Stomach (tissue), 9 donors: Measurements from ENCODE around the gene PLET1. TPM values are rescaled to one million over a fixed set of nuclear protein-coding genes. Genes with fewer than 3 reads are reported as not detected.

Experiments used
- DNase-seq, 2 donors: peaks; one replicate each; pipeline versions ENCODE4 v3.0.0 to v3.0.0-alpha.2; 2013 to 2019
- H3K27ac ChIP-seq, 5 donors: fragments of 200-600 bp in 4 of 5; sonication (generic) in 4 of 5; one replicate each; pipeline ENCODE4 v1.5.1; 2013 to 2019; ENCODE audit warnings: mild to moderate bottlenecking in 1 of 5, moderate library complexity in 1 of 5
- H3K27me3 ChIP-seq, 3 donors: fragments of 200-600 bp; sonication (generic); one replicate each; pipeline ENCODE4 v1.5.1; 2017 to 2019; ENCODE audit warnings: mixed run types in 1 of 3
- H3K36me3 ChIP-seq, 4 donors: fragments of 200-600 bp; sonication (generic); 1 replicate in 3 of 4; 2 replicates in 1 of 4; pipeline ENCODE4 v1.5.1; 2016 to 2019
- H3K4me1 ChIP-seq, 4 donors: fragments of 200-600 bp; sonication (generic); one replicate each; pipeline ENCODE4 v1.5.1; 2016 to 2019
- H3K4me3 ChIP-seq, 4 donors: fragments of 200-600 bp; sonication (generic) in 3 of 4; one replicate each; pipeline ENCODE4 v1.5.1; 2016 to 2019; ENCODE audit warnings: mild to moderate bottlenecking in 1 of 4
- H3K9me3 ChIP-seq, 4 donors: fragments of 200-600 bp; sonication (generic); one replicate each; pipeline ENCODE4 v1.5.1; 2016 to 2019
- CTCF ChIP-seq, 7 experiments: fragments of 450-650 bp in 4 of 7; fragments of 200-600 bp in 3 of 7; sonication (generic) in 3 of 7; IDR thresholded peaks; one replicate each; pipeline ENCODE4 v1.5.1; 2016 to 2019; ENCODE audit warnings: antibody characterized with exemption in 7 of 7, control low read depth in 2 of 7, mild to moderate bottlenecking in 1 of 7
- EP300 ChIP-seq: sonication (generic); formaldehyde crosslinking; IDR thresholded peaks from one replicate; pipeline ENCODE4 v1.6.1; 2017; ENCODE audit warnings: antibody characterized with exemption
- POLR2A ChIP-seq, 4 donors: fragments of 450-650 bp; IDR thresholded peaks; one replicate each; pipeline ENCODE4 v1.6.1; 2016; ENCODE audit warnings: antibody characterized with exemption in 4 of 4, control low read depth in 2 of 4, mild to moderate bottlenecking in 1 of 4, moderate library complexity in 1 of 4
- POLR2AphosphoS5 ChIP-seq, 3 donors: sonication (generic); formaldehyde crosslinking; IDR thresholded peaks; one replicate each; pipeline ENCODE4 v1.6.1; 2016; ENCODE audit warnings: antibody characterized with exemption in 3 of 3
- WGBS, 5 donors: extraction: QIAGEN DNeasy Blood & Tissue Kit in 3 of 5; methylation state at CpG; one replicate each; pipeline versions ENCODE4 v1.1.5 to v1.1.7; 2013 to 2018; 5-methylcytosine and 5-hydroxymethylcytosine counted together
- intact Hi-C: fragments of 100-400 bp; cut with DNase I; formaldehyde crosslinking; loops from one replicate; pipeline ENCODE4 v1.15.1; 2023; ENCODE audit warnings: low total_unique reads
- polyA plus RNA-seq, 3 donors: library from polyadenylated mRNA; stranded (reverse); fragments of 200-250 nt; gene quantifications; one replicate each; pipeline ENCODE4 v1.2.3, GENCODE V29; 2013
- total RNA-seq, 5 donors: library from RNA; depleted of rRNA; stranded (reverse); fragments of >200 nt; gene quantifications; one replicate each; pipeline versions ENCODE4 v1.1.0 to v1.2.3, GENCODE V29; 2014 to 2016
- donor health status: healthy with polysubstance abuse.
- donor health status: Bipolar disorder and iron deficiency.
- donor health status: healthy.

Gene PLET1
- total and polyA plus RNA-seq, 8 donors, result not detected

GRCh38 chr11:112253605-112254242, 6.9 kb downstream of the PLET1 start:
- H3K4me1 ChIP-seq, result no peaks in the 10 kb centered on the region
- no peak overlapping the region for H3K4me3 ChIP-seq
- H3K9me3 ChIP-seq, result no peaks in the 10 kb centered on the region
- 91 to 97% (median 96%) methylated on average over 3 of the region's 3 CpGs for WGBS, 5 donors
- DNase-seq, result no peak
- no peak for TF ChIP-seq POLR2A (IDR thresholded peaks at IDR 0.05)
- no peak for TF ChIP-seq POLR2AphosphoS5 (IDR thresholded peaks at IDR 0.05)
- no peak for TF ChIP-seq EP300
- no peak for TF ChIP-seq CTCF (IDR thresholded peaks at IDR 0.05)
- intact Hi-C loops, result no loop called here
- no peaks in the 10 kb centered on the region for H3K27me3 ChIP-seq
- peaks cover 0 to 3% (median 0%) of the 10 kb centered on the region in 4 donors for H3K36me3 ChIP-seq
- no peak overlapping the region for H3K27ac ChIP-seq

- Histone ChIP-seq H3K4me1 (no peaks in the 10 kb centered on the region), H3K27me3 (no peaks in the 10 kb centered on the region), H3K9me3 (no peaks in the 10 kb centered on the region), H3K36me3 (peaks cover 0 to 5% (median 0%) of the 10 kb centered on the region in 4 donors), H3K4me3 (no peak overlapping the region), H3K27ac (no peak overlapping the region)
- 81 to 91% (median 88%) methylated on average over 8 of the region's 8 CpGs for WGBS, 5 donors
- intact Hi-C loops, result no loop called here
- no peak for DNase-seq
- TF ChIP-seq CTCF (IDR thresholded peaks at IDR 0.05) (no peak), POLR2AphosphoS5 (IDR thresholded peaks at IDR 0.05) (no peak), POLR2A (IDR thresholded peaks at IDR 0.05) (no peak), EP300 (no peak)
Observed at GRCh38 chr11:112249871-112250610, 10.6 kb downstream of the PLET1 start.

- Histone ChIP-seq H3K27ac (no peak overlapping the region), H3K9me3 (no peaks in the 10 kb centered on the region), H3K4me1 (no peaks in the 10 kb centered on the region), H3K36me3 (peaks cover 0 to 6% (median 4%) of the 10 kb centered on the region in 4 donors), H3K27me3 (no peaks in the 10 kb centered on the region), H3K4me3 (no peak overlapping the region)
- DNase-seq, result no peak
- intact Hi-C loops, result no loop called here
- 90 to 95% (median 92%) methylated on average over 2 of the region's 2 CpGs for WGBS, 5 donors
- TF ChIP-seq EP300 (no peak), POLR2A (IDR thresholded peaks at IDR 0.05) (no peak), CTCF (IDR thresholded peaks at IDR 0.05) (no peak), POLR2AphosphoS5 (IDR thresholded peaks at IDR 0.05) (no peak)
Observed at GRCh38 chr11:112248201-112248600, 12.5 kb downstream of the PLET1 start.

- Histone ChIP-seq H3K27me3 (no peaks in the 10 kb centered on the region), H3K9me3 (no peaks in the 10 kb centered on the region), H3K4me1 (peaks cover 0 to 2% (median 0%) of the 10 kb centered on the region in 4 donors), H3K27ac (no peak overlapping the region), H3K4me3 (no peak overlapping the region), H3K36me3 (peaks cover 0 to 13% (median 12%) of the 10 kb centered on the region in 4 donors)
- intact Hi-C loops, result no loop called here
- WGBS, 5 donors, result 40 to 55% (median 44%) methylated on average over 4 of the region's 4 CpGs
- TF ChIP-seq CTCF (IDR thresholded peaks at IDR 0.05), result no peak
- no peak for TF ChIP-seq POLR2A (IDR thresholded peaks at IDR 0.05)
- no peak for TF ChIP-seq POLR2AphosphoS5 (IDR thresholded peaks at IDR 0.05)
- no peak for TF ChIP-seq EP300
- no peak for DNase-seq
Observed at GRCh38 chr11:112247201-112247600, 13.5 kb downstream of the PLET1 start.
